HuH-7 (cell line): ENCODE data around the gene TEX53.

ENCODE experiments used
- DNase-seq: peaks from one replicate; pipeline ENCODE4 v3.0.0; 2011; ENCODE audit warnings: low spot score

Gene TEX53

DNA sequence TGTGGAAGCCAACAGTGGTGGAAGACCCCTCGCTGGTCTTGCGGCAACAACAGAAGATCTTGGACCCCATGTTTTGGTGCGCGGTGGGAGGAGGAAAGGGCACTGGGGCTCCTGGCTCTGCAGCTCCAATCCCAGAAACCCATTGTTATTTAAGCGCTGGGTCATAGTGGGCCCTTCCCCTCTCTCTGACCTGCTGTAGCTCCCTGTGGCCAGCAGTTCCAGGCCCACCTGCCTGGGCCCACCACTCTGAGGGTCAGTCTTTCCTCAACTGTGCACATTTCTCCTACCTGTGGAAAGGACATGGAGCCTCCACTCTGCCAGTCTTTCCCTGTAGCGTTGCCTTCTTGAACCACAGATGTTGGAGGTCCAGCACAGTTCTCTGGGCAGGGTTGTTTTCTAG lies at the start of gene TEX53:
TEX53 (minus strand) TSS at position 101 of the 400 bp plus-strand sequence; CDS start at position 70, 31 bp downstream.
- no peak for DNase-seq

DNA sequence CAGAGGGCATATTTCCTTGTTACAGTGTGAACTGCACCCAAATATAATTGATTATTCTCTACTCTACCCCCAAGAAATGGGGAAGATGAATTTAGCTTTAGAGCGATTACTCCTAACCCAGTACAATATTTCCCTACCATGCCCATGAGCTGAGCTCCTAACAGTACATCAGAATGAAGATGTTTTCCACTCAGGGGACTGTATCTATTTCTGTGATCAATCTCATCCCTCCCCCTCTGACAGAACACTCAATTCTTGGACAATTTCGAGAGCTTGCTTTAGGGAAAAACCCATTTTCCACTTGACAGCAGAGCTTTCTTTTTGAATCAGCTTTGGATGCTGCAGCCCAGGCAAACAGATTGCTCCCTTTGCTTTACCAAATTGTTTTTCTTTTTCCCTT lies 49.1 kb upstream of the TEX53 start:
- no peak for DNase-seq

DNA sequence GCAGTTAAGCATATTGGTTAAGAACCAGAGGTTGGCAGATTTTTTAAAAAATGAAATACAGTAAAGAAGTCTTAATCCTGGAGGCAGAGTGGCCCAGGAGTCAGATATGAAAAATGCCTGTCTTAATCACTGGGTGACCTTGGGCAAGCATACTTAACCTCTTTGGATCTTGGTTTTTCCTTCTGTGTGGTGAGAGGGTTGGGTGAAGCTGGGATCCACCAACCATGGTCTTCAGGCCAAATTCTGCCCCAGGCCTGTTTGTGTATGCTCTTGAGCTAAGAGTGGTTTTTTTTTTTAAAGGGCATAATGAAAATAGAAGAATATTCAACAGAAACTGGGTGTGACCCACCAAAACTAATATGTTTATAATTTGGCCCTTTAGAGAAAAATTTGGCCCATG lies 44.4 kb upstream of the TEX53 start:
- no peak for DNase-seq

DNA sequence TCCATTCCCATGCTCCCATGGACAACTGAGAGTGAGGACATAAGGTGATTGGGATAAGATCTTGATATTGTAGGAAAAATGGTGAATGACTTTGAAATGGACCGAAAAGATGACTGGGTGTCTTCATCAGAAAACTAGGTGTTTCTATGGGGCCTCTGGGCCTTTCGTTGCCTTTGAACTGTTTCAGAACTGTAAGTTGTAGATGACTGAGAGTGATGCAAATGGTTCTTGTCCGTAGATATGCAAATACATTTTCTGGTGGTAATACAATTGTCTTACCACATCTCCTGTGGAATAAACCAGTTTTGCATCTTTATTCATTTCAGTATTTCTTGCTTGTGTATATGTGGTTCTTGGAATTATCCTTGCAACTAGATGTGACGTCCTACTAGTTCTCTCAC lies 40.3 kb upstream of the TEX53 start:
- no peak for DNase-seq

DNA sequence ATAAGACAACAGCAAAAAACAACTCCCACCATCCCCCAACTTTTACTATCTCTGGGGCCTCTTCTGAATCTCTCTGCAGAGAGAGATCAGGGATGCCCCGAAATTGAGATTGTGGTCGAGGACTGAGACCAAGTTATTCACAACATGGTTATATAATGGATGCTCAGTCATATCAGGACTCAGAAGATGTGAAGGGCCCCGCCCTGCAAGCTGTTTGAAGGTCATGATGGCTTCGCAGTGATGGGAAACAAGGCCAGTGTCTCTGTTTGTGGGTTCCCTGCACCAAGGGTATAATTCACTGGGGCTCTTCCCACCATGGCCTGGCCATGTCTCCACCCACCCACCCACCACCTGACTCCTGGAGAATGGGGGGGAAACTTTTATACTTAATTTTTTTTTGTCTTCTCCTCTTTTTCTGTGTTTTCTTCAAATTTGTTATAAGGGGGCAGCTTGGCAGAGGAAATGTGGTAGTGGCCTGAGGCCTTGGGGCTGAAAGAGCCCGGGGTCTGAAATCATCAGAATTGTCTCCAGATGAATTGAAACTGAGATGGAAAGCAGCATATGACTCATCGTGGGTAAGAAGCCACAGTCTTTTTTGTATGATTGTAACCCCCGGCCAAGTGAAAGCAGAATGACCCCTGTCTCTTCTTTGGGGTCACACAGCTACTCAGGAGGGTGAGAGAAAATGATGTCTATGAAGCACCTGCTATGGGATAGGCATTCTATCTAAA lies 39.4 kb upstream of the TEX53 start:
- DNase-seq, result no peak

DNA sequence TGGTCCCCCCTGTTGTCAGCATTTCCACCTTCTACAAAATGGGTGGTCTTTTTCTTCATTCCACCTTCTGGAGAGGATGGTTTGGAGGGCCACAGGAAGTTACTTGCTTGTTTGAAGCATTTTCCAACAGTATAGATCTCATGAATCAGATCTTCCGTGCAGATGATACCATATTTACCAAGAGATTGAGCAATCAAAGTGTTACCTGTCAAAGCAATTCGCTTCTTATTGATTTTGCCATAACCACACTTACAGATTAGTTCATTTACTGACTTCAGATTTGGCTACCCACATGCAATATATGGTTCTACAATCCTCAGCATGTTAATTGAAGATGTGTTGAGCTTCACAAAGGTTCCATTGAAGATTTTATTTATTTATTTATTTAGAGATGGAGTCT lies 38.3 kb upstream of the TEX53 start:
- DNase-seq, result no peak

DNA sequence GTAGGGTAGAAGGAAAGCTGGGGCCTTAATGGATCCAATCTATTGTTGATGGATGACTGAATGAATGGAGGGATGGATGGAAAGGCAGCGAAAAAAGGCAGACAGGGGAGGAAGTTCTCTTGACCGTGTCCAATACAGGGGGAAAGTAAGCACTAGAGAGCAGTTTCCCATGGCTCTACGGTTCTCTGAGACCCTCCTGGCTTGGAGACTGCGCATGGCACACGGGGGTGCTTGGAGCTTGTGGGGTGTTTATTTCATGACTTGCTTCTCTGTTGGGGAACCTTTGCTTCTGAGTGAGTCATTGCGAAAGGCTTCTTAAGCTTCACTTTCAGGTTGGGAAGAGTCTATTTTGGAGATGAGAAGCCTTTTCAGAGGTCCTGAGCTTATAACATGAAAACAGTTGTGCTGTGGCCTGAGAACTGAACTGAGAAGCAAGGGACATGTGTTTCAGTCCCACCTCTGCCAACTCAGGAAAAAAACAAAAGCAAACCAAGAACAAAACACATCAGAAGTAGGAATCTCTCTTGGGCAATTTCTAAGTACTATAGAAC lies 37.2 kb upstream of the TEX53 start:
- DNase-seq, result no peak

DNA sequence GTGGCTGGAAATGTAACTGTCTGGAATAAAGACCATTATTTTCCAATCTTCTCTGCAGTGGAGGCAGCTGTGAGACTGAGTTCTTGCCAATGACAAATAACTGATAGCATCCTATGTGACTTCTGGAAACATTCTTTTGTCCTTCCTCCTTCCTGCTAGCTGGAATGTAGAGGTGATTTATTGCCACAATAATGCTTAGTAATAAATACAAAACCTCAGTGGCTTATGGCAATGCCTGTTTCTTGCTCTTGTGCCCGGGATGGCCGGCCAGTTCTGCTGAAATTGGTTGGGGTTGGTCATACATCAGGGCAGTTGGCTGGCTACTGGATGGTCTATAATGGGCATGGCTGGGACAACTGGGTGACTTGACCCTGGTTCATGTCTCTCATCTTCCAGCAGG lies 36.5 kb upstream of the TEX53 start:
- no peak for DNase-seq

DNA sequence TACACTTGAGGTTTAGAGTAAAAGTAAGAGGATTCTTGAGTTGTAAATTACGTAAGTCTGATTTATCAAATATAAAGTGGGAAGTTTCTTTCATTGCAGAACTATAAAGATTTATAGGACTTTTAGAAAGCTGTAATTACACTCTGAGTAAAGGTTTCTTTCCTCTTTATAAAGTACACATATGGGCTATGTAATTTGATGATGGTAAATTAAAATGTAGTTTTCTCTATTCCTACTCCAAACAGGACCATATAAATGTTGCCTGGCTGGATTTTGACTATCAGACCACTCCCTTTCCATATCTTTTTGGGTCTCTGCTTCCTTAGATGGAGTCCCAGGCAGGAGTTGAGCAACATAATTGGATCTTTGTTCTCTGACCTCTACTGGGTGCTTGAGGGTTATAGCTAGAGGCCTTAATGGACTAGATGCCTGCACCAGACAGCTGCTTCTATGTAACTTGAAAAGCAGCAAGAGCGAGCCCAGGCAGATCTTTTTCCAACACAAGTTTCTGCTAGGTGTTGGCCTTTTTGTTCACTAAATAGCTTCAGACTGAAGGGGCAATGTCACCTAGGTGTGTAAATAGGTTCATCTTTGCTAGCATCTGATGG lies 35.7 kb upstream of the TEX53 start:
- DNase-seq, result peak; percentile 32

DNA sequence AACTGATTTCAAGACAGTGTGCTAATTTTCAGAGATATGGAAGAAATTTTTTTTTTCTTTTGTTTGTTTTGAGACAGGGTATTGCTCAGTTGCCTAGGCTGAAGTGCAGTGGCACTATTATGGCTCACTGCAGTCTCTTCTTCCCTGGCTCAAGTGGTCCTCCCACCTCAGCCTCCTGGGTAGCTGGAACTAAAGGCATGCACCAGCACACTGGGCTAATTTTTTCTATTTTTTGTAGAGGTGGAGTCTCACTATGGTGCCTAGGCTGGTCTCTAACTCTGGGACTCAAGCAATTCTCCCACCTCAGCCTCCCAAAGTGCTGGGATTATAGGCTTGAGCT lies 34.3 kb upstream of the TEX53 start:
- DNase-seq, result no peak

DNA sequence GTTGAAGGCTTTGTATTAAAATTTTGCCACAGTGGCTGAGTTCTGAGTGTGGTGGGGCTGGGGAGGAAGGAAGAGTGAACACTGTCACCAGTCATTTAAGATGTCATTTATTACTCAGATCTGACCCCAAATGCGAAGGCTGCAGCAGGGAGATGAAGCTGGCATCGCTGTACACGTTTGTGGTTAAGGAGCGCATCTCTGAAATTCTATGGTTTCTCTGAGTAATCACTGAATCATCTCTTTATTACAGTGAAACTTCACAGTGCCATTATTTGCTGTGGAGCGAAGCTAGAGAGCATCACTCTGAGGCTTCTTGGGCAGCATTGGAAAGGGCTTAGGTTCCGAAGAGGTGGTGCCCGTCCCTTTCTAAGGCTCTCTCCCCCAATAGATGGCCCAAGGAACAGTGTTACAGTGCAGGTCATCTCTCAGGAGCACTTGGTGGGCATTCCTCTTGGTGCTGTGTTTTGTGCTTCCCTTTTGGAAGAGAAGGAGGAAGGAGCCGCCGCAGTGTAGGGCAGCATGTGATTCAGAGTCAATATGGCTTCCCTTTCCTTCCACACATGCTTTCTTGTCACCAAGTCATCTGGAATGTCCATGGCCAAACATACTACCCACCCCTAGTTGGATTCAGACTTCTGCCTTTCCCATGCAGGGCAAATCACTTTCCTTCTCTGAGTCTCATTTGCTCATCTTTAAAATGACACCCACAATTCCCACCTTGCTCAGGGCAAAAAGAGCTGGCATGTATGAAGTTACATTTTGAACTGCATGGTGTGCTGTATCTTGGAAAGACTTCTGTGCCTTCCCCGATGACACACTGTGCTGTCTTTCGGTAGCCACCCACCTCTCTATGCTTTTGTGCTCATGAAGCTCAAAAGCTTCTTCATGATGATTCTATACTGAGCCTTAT lies 33.7 kb upstream of the TEX53 start:
- no peak for DNase-seq

DNA sequence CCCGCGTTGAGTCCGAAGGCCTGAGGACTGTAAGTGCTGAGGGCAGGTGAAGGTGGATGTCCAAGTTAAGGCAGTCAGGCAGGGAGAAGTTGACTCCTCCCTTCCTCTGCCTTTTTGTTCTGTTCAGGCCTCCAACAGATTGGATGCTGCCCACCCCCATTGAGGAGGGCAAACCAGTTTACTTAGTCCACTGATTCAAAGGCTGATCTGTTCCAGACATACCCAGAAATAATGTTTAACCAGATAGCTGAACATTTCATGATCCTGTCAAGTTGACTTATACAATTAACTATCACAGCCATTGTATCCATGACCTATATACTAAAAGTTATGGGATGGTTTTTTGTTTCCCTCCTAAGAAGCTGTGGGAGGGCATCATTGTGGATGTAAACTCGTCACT lies 32.7 kb upstream of the TEX53 start:
- no peak for DNase-seq

DNA sequence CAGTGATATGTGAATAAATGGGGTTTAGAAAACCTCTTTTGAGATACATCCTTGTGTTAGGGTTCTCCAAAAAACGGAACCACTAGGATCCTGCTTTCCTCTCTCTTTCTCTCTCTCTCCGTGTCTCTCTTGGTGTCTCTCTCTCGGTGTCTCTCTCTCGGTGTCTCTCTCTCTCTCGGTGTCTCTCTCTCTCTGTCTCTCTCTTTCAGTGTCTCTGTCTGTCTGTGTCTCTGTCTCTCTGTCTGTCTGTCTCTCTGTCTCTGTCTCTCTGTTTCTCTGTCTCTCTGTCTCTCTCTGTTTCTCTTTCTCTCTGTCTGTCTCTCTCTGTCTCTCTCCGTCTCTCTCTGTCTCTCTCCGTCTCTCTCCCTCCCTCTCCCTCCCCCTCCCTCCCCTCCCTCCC lies 32.2 kb upstream of the TEX53 start:
- DNase-seq, result no peak

DNA sequence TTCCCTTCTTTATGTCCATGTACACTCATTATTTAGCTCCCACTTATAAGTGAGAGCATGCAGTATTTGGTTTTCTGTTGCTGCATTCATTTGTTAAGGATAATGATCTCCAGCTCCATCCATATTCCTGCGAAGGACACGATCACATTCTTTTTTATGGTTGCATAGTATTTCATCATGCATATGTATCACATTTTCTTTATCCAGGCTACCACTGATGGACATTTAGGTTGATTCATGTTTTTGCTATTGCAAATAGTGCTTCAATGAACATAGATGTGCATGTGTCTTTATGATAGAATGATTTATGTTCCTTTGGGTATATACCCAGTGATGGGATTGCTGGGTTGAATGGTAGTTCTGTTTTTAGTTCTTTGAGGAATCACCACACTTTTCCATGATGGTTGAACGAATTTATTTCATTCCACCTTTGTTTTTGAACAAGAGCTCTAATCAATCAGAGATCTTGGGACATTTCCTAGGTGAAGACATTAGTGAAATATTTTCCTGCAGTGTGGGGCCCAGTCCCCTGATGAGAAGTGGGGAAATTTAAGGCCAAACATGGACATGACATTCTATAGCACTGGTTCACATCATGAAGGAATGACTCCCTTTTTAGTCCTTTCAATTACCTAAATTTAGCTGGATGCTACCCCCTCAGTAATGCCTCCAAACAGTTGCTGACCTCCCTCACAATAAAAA lies 31.5 kb upstream of the TEX53 start:
- DNase-seq, result no peak

DNA sequence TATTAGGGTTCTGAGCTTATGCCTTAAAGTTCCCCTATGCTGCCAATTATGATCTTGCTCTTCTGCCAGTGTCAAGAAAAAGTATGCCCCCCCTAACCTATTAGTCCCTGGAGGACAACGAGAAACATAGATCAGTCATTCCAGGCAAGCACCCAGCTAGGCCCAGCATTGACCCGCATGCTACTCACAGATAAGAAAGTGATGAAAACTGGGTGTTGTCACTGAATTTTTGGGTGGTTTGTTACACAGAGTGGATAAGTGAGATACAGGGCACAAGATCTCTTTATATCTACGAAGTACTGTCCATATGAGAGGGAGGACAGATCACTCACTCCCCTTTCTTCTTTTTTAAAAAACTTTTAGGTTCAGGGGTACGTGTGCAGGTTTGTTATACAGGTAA lies 30.8 kb upstream of the TEX53 start:
- DNase-seq, result no peak

DNA sequence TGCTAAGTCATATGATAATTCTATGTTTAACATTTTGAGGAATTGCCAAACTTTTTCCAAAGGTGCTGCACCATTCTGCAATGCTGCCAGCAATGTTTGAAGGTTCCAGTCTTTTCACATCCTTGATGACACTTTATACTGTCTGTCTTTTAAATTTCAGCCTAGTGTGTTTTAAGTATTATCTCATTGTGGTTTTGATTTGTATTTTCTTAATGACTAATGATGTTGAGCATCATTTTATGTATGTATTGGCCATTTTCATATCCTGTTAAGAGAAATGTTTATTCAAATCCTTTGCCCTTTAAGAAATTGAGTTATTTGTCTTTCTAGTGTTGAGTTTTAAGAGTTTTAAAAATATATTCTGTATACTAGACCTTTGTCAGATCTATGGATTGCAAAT lies 29.4 kb upstream of the TEX53 start:
- DNase-seq, result no peak

DNA sequence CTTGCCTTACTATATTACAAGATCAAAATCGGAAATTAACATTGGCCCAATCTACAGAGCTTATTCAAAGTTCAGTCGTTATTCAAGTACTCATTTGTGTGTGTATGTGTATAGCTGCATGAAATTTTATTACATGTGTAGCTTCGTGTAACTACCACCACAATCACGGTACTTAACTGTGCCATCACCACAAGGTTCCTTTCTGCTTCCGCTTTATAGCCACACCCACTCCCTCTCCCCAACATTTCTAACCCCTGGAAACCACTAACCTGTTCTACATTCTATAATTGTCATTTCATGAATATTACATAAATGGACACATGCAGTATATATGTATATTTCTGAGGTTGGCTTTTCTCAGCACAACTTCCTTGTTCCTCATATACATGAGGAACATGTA lies 28.3 kb upstream of the TEX53 start:
- DNase-seq, result no peak

DNA sequence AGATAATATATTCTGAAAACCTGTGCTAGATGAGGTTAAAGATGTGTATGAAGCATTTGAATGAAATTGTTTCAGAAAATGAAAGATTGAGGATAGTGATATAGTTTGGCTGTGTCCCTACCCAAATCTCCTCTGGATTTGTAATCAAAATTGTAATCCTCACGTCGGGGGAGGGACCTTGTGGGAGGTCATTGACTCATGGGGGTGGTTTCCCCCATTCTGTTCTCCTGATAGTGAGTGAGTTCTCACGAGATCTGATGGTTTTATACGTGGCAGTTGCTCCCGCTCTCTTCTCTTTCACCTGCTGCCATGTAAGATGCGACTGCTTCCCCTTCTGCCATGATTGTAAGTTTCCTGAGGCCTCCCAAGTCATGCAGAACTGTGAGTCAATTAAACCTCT lies 26.4 kb upstream of the TEX53 start:
- no peak for DNase-seq

DNA sequence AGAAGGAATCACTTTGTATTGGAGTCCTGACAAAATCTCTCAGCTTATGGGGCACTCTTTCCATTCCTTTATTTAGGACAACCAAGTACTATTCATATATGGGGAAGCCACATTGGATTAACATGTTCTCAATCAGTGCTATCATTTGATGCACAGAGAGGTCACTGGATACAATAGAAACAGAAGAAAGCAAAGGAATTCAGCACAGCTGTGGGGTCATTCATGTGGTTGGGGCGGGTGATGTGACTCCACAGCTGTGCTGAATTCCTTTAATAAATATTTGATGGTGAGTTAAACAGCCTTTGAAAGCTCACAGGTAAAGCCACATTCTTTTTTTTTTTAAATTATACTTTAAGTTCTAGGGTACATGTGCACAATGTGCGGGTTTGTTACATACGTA lies 25.2 kb upstream of the TEX53 start:
- DNase-seq, result no peak

DNA sequence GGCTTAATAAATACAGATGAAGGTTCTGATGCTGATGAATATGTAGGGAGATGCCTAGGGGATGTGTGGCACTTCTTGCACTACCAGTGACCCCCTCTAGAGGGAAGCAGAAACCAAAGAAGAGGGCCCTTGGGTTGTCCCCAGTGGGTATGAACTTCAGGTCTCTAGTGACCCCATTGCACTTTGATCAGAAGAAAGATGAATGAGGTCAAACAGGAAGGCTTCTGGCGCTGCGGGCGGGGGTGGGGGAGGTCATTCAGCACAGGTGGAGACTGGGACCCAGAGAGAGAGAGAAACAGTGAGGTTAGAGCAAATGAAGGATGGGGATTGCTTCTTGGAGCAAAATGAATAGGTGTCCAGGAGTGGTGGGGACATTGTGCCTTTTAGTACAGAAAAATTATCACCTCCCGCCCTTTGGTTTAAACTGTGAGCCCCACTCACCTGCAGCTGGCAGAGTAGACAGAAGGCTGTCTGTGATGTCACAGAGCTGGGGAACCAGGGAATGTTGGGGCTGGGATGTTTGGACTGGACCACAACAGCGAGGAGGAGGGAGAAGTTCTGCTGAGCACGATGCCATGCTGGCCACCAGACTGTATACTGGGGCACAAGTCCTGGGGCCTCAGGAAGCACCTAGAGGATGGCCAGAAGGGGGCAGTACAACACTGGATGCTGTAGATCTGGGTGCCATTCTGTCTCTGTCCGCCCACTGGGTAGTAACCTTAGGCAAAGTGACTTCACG lies 24.2 kb upstream of the TEX53 start, which contains the start of gene TEX48:
TEX48 (minus strand) TSS at position 599 of the 739 bp plus-strand sequence. CDS start 10,469 bp downstream, outside the sequence.
- peak; percentile 68 for DNase-seq

DNA sequence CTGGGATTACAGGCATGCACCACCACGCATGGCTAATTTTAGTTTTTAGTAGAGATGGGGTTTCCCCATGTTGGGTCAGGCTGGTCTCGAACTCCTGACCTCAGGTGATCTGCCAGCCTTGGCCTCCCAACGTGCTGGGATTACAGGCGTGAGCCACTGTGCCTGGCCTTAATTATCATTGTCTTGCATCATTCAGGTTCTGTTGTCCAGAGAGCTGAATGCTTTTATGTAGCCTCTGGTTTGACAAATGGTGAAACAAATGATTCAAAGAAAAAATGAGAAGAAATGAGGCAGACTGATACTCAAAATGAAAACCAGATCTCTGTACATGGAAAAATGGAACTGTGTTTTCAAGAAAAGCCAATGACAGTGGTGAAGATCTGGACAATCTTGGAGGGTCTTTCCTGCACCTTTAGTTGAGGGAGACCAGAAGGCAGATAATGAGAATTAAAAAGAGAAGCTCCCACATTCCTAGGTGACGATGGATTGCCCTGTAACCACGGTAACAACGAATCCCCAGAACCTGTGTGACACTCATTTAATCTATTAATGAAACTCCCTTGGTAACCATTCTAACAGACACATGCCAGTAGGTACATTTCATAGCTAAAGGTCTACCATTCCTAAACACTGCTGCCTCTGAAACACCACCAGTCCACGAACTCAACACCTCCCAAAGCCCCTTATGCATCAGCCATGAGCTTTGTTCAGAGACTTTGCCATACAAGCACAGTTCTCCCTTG lies 22.8 kb upstream of the TEX53 start:
- DNase-seq, result no peak
